ENCODE data around the gene ANKRD55.

- TF ChIP-seq CTCF (IDR thresholded peaks at IDR 0.05) = no peak
- TF ChIP-seq POLR2AphosphoS5 (IDR thresholded peaks at IDR 0.05) = no peak
These were observed 49.6 kb downstream of the ANKRD55 start for GRCh38 chr5:56183506-56183905.
